HTR-8/SVneo (cell line): Measurements from ENCODE around the gene MED10.
"Not testable (repeated sequence)": the region's sequence is repeated elsewhere in the genome, so short reads cannot be mapped to it uniquely, and the experiment has no call there.

Experiments
- DNase-seq: peaks from one replicate; pipeline ENCODE4 v3.0.0; 2011; ENCODE audit warnings: low spot score, mixed read lengths; ENCODE audit not compliant: insufficient read length
- FAIRE-seq: peaks from 2 replicates; lab custom pipeline; 2011; peaks lifted over from hg19 to GRCh38; lab: Jason Lieb, UNC

The MED10 gene

GRCh38 chr5:6376974-6377520 is 1.3 kb downstream of the MED10 start:
- DNase-seq (no peak), FAIRE-seq (no peak)

- FAIRE-seq (no peak), DNase-seq (no peak)
Measured at GRCh38 chr5:6373081-6373846, 5.1 kb downstream of the MED10 start.

- DNase-seq (no peak), FAIRE-seq (no peak)
Measured at GRCh38 chr5:6372251-6373080, 5.9 kb downstream of the MED10 start.

GRCh38 chr5:6371079-6371810 is 7.1 kb downstream of the MED10 start:
- no peak for FAIRE-seq
- no peak for DNase-seq

- no peak for DNase-seq
Measured at GRCh38 chr5:6370580-6370979, 7.8 kb downstream of the MED10 start.

GRCh38 chr5:6365977-6366590 is 12.3 kb downstream of the MED10 start:
- FAIRE-seq (no peak), DNase-seq (no peak)

More at GRCh38 chr5:6370580-6370979, 7.8 kb downstream of the MED10 start:
- no peak for FAIRE-seq

- FAIRE-seq (peak; percentile 9), DNase-seq (no peak)
Measured at GRCh38 chr5:6365142-6365976, 13.0 kb downstream of the MED10 start.

GRCh38 chr5:6363454-6364011 is 14.8 kb downstream of the MED10 start:
- not testable (repeated sequence) for DNase-seq, FAIRE-seq

GRCh38 chr5:6362846-6363245 is 15.5 kb downstream of the MED10 start:
- FAIRE-seq (no peak), DNase-seq (no peak)

GRCh38 chr5:6361101-6361500 is 17.2 kb downstream of the MED10 start:
- FAIRE-seq (no peak), DNase-seq (no peak)

GRCh38 chr5:6360323-6361072 is 17.8 kb downstream of the MED10 start:
- DNase-seq (no peak), FAIRE-seq (no peak)

GRCh38 chr5:6359555-6360322 is 18.6 kb downstream of the MED10 start:
- no peak for FAIRE-seq
- no peak for DNase-seq

GRCh38 chr5:6358434-6358820 is 19.9 kb downstream of the MED10 start:
- no peak for FAIRE-seq

GRCh38 chr5:6357817-6358433 is 20.4 kb downstream of the MED10 start:
- not testable (repeated sequence) for DNase-seq, FAIRE-seq

More at GRCh38 chr5:6358434-6358820, 19.9 kb downstream of the MED10 start:
- DNase-seq, result no peak

GRCh38 chr5:6356578-6357164 is 21.7 kb downstream of the MED10 start:
- DNase-seq (no peak), FAIRE-seq (peak; percentile 82)

GRCh38 chr5:6355294-6355693 is 23.1 kb downstream of the MED10 start:
- DNase-seq (no peak), FAIRE-seq (no peak)

- no peak for DNase-seq
- FAIRE-seq, result no peak
Measured at GRCh38 chr5:6354848-6355247, 23.5 kb downstream of the MED10 start.
